GM20431 (cell line): Measurements from ENCODE around the gene RAD21L1.

Source experiments
- in situ Hi-C: fragments of 300-500 bp; cut with MseI, MboI; formaldehyde crosslinking; loops from one replicate; pipeline ENCODE4 v1.15.0; 2020; ENCODE audit warnings: low sequenced_read_pairs; ENCODE audit not compliant: unreplicated experiment

The RAD21L1 gene

DNA sequence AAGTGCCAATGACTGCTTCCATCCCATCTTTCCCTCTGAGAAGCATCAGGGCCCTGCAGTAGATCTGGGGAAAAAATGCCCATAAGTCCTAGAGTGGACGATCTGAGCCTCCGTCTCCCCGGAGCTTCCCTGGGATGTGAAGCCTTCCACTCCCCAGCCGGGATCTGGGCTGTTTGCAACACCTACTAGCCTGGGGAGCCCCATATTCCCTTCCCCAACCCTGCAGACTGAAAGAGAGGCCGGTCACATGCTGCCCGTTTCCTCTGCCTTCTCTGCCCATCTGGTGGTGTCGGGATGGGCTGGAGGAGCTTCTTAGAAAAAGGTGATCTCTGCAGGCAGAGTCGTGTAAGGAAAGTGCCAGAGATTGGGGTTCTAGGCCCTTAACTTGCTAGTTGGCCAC, 41.3 kb downstream of the RAD21L1 start:
- in situ Hi-C loops = no loop called here

DNA sequence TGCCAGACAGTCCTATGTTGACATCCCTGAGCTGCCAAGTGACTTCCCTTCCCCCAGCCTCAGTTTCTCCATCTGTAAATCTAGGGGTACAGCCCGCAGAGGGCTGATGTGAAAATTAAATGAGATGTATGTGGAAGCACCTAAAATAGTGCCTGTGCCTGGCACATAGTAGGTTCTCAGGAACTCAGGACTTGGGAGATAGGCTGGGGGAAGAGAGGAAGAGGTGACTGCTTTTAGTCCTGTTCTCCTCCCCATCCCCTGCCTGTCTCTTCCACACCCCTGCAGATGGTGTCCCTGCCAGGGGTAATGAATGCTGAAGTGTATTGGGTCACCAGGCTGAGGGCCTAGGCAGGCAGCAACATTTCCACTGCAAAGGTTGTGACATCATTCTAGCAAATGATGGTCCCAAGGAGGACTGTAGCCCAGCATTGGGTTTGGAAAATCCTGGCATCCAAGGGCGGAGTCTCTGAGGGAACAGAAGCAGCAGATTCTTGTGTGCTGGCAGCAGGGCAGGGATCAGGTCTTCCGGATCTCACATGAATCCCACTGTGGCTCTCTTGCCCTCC, 42.0 kb downstream of the RAD21L1 start:
- in situ Hi-C loops = no loop called here

DNA sequence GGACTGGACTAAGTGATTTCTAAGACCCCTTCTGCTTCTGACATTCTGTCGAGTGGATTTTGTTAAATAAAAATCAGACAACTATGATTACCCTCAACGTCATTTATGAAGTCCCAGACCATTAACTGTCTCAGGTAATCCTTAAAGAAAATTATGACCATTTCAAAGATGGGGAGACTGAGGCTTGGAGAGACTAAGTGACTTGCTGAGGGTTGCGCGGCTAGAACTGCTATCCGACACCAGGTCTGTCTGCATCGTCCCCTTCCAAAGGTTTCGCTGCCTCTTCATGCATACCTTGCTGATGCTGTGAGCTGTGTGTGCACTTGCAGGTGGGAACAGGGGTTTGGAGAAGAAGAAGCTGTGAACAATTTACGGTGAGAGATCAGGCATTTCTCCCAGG, 43.4 kb downstream of the RAD21L1 start:
- in situ Hi-C loops = no loop called here

DNA sequence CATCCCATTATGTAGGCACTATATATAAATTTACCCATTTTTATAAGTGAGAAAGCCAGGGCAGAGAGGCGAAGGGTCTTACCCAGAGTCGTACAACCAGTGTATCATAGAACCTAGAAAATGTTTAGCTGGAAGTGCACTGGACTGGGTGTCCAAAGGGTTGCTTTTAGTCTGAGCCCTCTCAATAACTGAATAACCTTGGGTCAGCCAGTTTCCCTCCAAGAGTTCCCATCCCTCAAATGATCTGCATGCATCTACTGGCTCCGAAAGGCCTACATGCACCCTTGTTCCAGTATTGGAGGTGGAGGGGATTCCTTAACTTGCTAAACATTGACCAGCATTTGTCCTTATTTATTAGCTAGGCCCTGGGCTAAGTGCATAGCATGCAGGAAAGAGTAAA, 44.0 kb downstream of the RAD21L1 start:
- in situ Hi-C loops = no loop called here

DNA sequence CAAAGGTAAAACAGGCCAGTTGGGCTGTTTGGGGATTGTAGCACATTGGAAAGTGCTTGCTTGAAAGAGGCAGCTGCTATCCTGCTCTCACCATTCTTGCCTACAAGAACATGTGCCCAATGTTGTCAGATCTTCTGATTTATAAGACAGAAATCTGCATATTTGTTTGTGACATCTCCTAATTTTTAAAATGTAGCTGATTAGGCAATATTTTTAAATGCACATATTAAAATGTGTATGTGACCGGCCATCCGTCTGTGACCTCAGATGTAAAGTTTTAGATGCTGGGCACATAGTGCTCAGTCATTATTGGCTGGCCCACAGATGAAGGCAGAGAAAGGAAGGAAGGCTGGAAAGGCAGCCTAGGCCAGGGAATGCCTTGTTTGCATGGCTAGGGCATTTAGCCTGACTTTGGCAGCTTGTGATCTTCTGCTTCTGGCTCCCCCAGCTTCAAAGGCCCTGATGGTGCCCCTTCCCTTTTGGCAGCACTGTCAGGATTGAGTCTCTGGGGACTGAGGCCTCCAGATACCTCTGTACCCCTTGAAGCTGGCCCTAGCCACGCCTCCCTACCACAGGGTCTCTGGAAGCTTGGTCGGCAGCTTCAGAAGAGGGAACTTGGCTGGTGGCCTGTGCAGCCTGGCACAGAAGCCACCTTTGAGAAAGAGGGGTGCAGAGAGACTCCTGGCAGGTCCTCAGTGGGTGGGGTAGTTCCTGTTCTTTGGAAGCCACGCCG, 46.7 kb downstream of the RAD21L1 start:
- in situ Hi-C loops = no loop called here

DNA sequence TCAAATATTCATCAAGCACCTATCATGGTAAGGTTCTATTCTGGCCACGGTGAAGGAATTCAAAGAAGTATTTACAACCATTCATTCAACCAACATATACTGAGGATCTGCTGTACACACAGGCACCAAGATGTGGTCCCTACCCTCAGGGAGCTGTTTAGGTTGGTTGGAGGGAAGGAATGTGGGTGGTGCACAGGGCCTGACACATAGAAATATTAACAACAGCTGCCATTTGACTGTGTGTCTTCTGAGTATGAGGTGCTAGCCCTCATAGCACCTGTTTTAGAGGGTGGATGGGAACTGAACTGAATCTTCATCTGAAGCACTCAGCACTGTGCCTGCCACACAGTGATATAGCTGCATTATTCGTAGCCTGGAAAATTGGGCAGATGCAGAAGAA, 47.5 kb downstream of the RAD21L1 start:
- in situ Hi-C loops = no loop called here

DNA sequence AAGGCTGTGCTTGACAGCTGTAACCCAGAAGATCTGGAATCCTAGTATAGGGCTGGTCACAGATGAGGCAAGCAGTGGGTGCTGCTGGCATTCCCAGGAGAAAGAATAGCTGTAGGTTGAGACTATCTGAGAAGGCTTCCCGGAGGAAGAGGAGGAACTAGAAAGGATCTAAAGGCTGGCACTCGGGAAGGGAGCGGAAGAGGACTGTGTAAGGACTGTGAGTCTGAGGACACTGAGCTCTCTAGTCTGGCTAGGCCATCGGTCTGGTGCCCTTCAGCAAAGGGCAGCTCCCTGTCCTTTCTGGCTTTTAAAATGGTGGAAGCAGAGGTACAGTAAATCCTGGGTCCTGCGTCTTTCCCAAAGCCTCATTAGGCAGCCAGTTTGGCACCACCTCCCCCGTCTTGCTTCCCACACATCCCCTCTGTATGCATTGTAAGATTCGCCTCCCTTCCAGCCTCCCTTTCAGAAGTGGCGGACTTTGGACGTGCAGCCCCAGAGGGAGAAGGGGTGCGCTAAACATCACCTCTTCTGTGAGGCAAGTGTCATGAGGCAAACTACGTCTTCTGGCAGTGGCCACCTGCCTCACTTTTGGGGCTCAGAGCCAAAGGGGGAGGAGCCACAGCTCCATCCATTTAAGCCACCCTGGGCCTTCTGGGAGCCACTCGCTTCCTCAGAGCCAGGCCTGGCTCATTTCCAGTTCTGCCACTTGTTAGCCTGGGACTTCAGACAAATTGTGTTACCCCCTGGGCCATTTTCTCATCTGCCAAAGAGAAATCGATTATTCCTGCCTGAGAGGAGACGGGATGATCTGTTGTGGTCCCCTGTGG, 48.9 kb downstream of the RAD21L1 start:
- in situ Hi-C loops = no loop called here

DNA sequence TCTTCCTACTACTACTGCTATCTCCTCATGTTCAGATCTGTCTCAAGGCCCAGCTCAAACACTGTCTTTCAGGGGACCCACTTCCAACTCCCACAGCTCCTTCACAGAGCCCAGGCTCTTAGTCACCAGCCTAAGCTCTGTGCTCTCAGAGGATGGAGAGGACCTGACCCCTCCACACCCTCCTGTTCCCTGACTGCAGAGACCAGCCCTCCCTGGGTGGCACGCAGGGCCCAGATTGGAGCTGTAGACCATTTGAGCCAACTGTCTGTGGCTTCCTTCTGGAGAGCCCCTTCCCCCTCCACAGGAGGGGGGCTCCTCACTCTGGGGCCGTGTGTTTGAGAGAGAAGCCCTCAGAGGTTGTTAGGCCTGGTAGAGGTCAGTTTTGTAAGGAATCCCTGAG, 50.1 kb downstream of the RAD21L1 start:
- in situ Hi-C loops = no loop called here

DNA sequence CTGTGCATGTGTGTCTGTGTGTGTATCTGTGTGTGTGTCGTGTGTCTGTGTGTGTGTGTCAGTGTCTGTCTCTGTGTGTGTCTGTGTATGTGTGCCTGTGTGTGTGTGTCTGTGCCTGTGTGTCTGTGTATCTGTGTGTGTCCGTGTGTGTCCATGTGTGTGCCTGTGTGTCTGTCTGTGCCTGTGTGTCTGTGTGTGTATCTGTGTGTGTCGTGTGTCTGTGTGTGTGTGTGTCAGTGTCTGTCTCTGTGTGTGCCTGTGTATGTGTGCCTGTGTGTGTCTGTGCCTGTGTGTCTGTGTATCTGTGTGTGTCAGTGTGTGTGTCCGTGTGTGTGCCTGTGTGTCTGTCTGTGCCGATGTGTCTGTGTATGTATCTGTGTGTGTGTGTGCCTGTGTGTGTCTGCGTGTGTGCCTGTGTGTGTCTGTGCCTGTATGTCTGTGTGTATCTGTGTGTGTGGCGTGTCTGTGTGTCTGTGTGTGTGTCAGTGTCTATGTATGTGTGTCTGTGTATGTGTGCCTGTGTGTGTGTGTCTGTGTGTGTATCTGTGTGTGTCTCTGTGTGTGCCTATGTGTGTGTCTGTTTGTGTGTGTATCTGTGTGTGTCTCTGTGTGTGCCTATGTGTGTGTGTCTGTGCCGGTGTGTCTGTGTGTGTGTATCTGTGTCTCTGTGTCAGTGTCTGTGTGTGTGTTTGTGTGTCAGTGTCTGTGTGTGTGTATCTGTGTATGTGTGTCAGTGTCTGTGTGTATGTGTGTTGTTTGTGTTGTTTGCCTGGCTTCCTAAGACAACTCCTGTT, 51.9 kb downstream of the RAD21L1 start:
- in situ Hi-C loops = no loop called here

DNA sequence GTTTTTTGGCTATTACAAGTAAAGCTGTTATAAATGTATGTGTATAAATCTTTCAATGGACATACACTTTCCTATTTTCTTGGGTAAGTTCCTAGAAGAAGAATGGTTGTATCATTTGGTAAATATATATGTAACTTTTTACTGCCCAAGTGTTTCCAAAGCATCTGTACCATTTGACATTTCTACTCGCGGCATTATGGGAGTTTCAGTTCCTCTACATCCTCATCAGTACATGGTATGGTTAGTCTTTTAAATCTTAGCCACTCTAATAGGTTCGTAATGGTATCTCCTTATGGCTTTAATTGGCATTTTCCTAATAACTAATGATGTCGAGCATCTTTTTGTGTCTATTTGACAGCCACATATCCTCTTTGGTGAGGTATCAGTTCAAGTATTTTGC, 53.1 kb downstream of the RAD21L1 start:
- in situ Hi-C loops = no loop called here

DNA sequence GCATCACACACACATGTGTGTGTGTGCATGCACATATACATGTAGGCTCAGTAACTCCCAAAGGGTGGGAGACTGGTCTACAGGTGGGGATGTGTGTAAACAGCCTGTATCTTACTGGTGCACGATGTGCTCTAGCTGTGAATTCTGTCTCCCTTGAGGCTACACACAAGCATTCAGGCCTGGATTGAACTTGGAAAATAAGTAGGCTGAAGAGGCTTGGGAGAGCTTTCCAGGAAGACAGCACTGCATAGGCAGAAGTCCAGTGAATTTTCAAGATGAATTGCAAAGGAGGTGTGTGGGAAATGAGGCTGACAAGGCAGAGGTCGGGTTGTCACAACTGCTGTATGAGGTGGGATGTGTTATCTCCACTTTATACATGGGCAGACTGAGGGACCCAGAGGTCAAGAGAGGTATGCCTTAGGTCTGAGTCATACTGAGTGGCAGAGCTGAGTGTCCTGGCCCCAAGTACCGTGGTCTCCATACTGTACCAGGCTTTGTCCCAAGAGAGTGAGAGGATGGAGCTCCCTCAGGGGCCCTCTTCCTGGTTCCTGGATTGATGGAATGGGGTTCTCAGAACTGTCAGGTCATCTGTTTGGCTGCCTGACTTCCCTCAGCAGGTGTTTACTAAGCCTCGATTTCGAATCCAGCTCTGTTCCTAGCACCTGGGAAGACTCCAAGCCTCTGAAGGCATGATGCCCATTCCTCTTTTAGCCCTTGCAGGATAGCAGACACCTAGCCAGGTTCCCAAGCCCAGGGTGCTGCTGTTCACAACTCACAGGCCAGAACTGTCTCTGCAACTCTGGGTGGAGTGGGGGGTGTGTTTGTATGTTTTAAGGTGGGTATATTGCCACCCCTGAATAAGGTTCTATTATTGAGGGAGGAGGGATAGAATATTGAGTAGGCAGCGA, 54.6 kb downstream of the RAD21L1 start:
- in situ Hi-C loops = no loop called here

DNA sequence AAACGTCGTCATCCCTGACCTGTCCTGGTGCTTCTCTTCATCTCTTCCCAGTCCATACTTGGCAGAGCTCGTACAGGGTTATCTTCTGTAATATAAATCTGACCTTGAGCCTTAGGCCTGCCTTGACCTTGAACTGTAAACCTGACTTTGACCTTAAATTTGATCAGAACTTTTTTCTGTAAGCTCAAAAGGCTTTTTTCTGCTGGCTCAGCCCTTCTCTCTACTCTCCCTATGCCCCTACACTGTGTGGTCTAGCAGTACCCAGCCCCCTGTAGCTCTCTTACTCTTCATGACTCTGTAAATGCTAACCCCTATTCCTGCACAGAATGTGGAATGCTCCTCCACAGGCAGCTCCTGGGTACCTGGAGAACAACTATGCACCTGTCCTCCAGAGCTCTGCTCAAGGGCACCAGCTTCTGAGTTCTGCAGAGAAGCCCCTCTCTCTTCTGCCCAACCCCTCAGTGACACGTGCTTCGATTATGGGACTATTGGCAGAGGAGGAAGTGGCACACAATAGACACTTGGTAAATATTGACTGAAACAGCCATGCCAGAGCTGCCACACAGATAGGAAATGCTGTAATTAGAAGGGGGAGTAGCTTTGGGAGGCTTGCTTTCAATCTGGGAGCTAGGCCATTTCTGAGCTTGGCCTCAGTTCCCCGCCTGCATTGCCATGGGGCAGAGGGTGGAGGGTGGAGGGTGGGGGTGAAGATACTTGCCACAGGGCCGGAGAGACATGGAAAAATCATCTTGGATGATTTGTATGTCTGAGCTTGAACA, 55.6 kb downstream of the RAD21L1 start:
- in situ Hi-C loops = no loop called here

DNA sequence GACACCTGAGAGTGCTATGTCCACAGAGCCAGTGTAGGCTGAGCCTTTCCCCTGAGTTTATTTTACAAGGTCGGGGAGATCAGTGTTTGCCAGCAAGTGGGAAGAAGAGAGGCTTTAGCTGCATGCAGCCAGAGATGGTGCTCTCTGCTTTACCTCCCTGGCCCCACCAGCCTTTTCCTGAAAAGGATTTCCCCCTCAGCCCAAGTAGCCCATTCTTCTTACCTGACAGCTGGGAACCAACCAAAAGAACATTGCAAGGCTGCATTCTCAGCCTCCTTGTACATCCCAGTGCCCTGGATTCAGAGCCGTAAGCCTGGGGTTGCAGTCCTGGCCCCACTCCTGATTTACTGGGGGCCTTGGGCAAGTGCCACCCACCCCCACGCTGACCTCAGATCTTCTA, 57.1 kb downstream of the RAD21L1 start:
- in situ Hi-C loops = no loop called here

DNA sequence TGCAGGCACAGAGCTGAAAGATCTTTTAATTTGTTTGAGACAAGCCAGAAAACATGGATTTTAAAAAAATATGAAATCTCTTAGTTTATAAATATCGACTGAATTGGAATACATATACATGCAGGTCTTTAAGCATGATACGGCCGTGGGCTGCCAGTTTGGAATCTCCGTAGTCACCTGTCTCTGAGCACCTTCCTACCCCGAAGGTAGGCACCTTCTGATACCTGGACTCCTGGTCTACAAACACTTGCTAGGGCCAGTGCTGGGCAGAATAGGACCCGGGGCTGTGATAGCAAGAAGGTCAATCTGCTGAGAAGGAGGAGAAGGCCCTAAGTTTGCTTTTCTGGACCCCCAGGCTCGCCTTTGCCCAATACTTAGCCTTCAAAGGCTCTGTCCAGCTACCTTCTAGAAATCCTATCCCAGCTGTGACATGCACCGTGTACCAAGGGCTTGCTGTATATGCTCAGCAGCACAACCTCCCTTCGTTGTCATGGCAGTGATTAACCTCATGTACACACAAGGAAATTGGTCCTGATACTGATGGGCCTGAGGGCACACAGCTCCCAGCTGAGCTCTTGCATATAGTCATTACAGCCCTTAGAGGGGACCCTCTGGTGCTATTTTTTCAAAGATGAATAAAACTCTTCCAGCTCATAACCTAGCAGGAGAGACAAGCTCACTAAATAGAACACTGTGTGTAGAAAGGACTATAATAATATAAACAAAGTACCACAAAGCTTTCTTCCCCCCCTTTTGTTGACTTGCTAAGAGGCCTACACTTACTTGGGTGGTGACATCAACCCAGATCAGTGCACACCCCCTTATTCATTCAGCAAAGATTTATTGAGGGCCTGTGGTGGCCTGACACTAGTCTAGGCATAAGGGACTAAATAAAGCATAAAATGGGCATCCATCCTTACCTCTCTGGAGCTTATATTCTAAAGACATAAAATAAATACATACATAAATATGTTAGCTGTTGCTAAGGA, 58.0 kb downstream of the RAD21L1 start:
- in situ Hi-C loops = no loop called here

DNA sequence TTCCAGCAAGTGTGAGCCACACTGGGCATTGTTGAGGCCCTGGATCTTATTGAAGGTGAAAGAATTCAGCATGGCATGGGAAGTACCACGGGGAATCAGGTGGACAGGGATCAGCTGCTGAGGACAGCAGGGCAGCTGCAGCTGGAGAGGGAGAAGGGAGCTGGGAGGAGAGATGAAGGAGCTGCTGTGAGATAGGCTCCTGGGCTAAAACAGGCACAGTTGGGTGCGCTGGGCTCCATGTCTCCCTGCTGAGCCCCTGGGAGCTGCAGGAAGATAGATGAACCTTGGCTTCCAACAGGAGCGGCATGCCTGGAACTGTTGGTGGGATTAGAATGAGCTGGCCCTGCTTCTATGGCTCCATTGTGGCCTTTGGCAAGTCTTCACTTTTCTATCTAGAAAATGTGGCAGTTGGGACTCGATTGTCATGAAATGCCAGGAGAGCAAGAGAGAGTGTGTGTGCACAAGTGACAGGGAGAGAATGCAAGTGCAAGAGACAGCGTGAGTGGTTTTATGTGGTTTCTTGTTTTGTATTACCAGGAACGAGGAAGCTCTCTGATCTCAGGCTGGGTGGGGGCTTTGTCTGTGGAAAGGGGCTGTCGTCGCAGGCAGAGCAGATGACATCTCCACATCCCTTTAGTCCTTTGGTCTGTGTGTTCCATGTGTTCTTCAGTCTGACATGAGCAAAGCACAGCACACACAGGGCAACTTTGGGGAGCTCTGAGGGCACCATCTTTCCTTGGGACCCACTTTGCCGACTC, 60.6 kb downstream of the RAD21L1 start:
- in situ Hi-C loops = no loop called here

DNA sequence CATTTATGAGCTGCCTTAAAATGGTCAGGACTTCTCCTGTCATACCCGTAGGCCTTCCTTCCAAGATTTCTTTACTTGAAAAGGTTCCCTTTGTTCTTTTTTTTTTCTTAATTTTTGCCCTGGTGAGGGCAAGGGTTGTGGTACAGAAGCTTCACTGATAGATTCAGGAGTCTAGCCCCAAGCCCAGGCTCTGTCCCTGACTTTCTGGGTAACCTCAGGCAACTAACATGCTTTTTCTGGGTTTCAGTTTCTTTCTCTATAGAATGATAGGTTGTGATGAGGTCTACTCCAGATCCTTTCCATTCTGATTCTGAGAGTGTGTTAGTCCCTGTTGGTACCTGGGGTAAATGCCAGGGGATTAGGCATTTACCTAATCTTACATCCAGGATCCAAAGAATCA, 61.5 kb downstream of the RAD21L1 start:
- in situ Hi-C loops = no loop called here
